ENCODE measurements around the gene HSFX4.
"Not testable (repeated sequence)": the region's sequence is repeated elsewhere in the genome, so short reads cannot be mapped to it uniquely, and the experiment has no call there.

The HSFX4 gene

DNA sequence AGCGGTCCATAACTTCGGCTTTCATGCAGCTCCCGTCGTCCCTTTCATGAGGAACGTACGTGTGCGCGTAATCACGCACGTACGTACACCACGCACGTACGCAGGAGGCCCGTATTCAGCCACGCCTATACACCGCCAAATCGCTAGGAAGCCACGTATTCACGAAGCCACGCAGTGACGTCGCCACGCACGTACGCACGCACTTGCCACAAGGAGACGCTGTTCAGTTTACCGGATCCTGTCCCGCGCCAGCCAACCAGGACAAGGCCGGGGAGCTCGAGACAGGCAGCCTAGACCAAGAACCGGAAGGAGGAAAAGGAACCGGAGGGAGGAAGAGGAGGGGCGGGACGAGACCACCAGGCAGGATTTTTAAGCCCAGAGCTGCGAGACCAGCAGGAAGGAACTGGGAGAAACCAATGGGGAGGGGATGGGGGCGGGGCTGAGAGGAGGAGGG lies 9.1 kb downstream of the HSFX4 start, which contains the start of gene EOLA2:
EOLA2 (minus strand) TSS at position 65 of the 454 bp plus-strand sequence. CDS start 4,617 bp downstream, outside the sequence.
- peak; percentile 95 for DNase-seq

DNA sequence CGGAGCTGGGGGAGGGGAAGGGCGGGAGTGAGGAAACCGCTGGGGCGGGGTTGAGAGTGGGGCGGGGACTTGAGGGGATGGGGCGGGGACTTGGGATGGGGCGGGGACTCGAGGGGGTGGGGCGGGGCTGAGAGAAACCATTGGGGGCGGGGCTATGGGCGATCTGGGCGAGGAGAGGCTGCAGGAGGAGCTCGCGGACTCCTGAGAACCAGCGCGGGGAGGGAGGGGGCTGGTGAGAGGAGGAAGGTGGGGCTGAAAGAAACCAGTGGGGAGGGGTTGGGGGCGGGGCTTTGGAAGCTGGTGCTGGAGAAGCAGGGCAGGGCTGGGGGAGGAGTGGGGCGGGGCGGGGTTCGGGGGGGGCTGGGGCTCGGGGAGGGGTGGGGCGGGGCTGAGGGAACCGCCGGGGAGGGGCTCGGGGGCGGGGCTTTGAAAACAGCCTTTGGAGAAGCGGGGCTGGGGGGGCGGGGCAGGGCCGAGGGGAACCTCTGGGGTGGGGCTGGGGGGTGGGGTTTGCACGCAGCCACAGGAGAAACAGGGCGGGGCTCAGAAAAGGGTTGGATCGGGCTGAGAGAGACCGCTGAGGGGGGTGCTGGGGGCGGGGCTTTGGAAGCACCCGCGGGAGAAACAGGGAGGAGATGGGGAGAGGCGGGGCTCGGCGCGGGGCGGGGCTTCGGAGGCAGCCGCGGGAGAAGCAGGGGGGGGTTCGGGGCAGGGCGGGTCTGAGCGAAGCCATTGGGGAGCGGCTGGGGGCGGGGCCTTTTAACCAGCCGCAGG lies 9.7 kb downstream of the HSFX4 start:
- DNase-seq, result peak; percentile 92

DNA sequence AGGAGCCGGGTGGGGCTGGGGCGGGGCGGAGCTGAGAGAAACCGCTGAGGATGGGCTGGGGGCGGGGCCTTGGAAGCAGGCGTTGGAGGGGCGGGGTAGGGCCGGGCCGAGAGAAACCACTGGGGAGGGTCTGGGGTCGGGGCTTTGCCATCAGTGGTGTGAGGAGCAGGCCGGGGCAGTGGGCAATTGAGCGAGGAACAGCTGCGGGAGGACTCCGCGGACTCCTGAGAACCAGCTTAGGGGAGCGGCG lies 10.2 kb downstream of the HSFX4 start:
- DNase-seq, result no peak

DNA sequence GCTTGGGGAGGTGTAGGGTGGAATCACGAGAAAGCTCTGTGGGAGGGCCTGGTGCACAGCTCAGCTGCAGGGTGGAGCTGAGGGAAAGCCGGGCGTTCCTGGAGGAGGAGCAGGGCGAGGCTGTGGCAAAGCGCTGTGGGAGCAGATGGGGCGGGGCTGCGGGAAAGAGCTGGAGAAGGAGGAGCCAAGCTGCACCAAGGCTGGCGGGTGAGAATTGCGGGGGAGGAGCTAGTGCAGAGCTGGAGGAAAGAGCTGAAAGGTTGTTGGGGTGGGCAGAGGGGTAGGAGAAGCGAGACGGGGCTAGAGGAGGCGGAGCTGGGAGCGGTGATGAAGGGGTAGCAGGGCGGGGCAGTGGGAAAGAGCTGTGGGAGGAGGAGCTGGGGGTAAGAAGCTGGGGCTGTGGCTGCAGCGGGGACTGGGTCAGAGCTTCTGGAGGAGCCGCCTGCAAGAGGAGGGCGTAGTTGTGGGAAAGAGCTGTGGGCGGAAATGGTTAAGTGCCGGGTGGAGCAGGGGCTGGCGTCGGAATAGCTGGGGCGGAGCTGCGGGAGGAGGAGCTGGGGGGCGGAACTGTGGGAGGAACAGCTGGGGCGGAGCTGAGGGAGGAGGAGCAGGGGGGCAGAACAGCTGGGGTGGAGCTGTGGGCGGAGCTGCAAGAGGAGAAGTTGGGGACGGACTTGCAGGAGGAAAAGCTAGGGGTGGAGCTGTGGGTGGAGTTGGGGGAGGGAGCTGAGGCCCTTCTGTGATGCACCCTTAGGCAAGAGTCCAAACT lies 10.7 kb downstream of the HSFX4 start:
- DNase-seq, result peak; percentile 94

DNA sequence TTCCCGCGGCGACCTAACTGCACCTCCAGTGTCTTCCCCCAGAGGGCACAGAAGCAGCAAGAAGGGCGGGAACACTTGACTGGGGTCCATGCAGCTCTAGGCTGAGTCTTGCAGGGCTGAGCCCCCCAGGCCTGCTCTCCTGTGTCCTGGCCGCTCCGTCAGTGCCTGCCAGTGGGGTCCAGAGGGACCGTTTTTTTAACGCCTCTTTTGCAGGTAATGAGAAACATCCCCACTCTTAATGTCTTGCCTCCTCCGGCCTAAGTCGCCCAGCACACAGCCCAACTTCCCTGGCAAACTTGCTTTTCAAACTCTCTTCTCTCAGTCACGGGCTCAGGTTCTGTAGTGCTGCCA lies 11.3 kb downstream of the HSFX4 start:
- not testable (repeated sequence) for DNase-seq

DNA sequence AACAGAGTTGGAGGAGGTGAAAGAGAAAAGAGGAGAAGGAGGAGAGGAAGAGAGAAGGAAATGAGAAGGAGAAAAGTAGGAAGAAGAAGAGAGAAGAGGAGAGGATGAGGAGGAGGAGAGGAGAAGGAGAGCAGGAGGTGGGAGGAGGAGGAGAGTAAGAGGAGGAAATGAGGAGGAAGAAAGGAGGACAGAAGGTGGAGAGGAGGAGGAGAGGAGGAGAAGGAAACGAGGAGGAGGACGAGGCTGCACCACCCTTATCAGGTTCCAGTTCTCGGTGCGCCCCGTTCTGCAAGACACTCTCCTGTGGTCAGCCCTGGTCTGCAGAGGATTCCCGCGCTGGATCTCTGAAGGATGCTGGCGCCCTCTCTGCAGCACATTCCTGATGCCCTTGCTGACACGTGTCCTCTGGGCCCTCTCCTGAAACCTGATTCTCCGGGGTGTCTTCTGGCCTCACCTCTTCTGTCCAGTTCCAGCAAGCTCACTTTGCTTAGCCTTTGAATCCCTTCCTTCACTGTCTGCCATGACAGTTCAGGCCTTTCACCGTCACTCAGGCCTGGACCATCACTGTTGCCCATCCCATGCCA lies 15.8 kb downstream of the HSFX4 start:
- DNase-seq, result not testable (repeated sequence)

DNA sequence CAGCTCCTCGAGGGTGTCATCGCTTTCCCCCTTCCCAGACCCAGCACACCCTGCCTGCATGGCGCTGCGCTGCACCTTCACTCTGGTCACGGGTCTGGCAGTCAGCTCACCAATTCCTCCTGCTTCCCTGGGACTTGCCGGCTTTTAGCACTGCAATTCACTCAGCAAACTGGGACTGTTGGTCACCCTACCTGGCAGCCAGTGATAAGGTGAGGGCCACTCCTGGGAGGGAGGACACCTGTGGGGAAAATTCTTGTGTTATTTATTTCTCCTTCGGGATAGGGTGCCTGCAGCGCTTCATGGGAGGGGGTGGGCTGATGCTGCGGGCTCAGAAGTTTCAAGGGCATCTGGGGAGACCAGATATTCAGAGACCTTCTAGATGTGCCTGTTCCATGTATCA lies 16.4 kb downstream of the HSFX4 start:
- DNase-seq, result not testable (repeated sequence)

DNA sequence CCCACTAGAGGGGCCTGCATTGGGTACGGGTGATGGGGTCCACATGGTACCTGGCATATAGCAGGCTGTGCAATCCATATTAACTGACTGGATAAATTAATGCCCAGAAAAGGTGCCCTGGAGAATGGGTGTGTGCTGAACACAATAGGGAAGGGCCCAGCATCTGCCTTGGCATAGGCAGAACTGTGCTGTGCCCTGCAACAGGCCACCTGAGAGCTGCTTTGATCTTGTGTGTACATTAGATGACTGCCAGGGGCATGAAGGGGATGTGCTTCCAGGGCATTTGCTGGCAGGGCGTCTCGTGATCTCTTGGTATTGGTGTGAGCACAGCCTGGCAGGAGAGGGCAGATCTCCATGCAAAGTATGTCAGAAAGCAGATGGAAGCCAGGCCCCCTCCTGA lies 17.6 kb downstream of the HSFX4 start:
- DNase-seq, result not testable (repeated sequence)

DNA sequence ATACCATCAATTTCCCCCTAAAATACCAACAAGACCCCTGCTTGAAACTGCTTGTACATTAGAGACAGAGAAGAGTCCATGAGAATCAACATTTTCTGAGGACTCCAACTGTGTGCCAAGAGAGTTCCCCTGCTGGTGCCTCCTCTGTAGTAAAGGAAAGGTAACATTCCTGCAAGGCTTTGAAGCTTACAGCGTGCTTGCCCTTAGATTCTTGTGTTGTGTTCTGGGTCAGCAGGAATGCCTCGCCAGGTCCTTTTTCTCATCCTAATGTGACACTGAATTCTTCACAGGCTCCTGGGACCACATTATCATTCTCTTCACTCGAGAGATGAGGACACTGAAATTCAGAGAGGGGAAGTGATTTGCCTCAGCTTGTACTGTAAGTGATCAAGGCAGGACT lies 18.6 kb downstream of the HSFX4 start:
- no peak for DNase-seq

DNA sequence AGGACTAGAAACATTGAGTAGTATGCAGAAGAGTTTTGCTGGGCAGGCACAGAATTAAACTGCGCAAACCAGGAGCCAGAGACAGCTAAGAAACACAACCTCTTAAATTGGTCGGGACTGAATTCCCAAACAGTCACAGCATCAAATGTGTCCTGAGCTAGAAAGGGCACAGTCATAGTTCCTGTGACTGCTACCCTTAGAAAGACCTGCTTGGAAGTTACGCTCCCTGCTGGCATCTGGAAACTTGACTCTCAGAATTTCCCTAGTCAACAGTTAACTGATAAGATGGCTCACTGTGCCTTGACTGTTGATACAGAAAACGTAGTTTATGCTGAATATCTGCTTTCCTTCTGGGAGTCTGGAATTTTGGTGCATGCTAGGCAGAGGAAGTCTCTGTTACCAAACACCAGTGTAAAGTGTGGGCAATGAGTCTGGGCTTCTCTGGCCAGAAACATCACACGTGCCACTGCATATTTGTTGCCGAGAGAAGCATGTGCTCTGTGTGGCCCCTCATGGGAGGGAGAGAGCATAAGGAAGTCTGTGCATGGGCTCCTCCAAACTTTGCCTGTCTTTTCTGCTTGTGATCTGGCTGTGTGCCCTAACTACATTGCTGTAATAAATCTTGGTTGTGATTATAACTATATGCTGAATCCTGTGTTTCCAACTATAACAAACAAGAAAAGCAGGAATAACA lies 20.5 kb downstream of the HSFX4 start:
- DNase-seq, result no peak

DNA sequence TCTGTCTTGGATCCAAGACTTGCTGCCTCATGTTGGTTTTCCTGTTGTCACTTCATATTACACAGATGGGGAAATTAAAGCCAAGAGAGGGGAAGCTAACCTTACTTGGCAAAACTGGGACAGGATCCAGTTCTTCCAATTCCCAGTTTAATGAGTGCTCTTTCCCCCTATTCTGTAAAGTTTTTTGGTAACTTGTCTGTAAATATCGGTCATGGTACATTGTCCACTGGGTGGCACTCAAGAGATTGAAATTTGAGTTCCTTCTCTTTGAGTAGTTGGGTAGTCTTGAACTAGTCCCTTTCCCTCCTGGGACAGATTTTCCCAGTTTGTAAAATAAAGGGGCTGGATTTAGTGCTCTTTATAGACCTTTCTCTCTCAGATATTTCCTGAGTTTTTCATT lies 21.3 kb downstream of the HSFX4 start:
- no peak for DNase-seq

DNA sequence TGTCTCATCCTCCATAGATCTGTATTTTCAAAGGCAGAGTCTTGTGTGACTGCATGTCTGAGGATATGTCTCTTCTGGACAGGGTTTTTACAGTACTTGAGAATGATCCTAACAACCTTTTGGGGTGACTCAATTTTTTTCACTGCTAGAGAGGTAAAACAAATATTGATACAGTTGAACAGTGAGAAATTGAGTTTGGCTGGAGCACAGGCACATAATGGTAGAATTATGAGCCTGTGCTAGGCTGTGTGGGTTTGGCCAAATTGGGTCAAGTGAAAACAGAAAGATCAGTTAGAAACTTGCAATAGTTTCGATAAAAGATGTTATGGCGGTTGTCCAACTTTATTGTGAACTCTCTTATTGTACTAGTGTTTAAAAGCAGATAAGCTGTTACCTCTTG lies 32.2 kb downstream of the HSFX4 start:
- no peak for DNase-seq

DNA sequence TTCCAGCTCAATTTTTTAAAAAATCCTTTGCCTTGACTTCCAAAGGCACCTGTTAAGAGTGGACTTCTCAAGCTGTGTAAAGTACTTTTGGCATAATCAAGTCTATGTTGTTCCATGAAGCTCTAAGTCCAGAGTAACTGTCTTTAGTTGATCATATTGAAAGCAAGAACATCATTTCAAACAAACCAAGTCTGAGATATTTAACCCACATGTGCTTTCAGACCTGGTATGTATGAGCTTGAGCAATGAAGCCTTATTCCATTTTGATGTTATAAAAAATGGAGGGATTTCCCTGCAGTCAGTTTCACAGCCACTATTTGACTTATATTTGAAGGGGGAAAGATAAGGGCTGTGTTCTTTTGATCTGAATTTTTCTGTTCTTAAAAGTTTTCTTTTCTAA lies 32.6 kb downstream of the HSFX4 start:
- no peak for DNase-seq

DNA sequence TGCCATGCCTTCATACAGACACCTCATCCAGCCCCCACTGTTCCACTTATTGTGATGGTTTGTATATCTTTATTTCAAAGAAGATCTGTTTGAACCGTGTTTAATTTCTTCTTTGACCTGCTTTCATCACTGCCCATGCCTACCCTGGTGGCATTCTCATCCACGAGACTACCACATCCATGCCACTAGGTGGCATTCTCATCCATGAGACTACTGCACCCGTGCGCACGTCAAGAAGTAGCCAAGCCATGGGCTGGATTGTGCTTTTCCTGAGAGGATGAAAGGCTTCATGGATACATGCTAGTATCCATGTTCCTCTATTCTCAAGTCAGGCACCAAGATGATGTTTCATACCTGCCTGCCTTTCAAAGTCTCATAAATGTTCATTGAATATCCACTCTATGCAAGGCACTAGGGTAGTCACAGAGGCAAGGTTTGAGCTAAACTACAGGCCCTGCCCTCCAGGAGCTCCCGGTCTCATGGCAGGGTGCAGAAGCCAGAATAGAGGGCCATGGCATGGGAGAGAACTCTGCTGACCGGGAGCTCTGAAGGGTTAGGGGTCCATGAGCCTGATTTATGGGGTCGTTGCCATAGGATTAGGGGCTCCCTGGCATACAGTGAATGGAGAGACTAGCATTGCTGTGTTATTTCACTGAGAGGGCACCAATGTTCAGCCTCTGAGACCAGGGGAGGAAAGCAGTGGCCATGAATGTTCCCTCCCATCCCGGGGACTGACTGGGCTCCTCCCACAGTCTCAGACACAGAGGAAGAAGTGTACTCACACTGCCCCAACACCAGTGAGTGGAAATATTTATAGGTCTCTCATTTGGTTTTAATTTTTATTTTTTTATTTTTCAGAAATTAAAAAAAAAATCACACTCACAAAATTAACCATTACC lies 33.7 kb downstream of the HSFX4 start:
- peak; percentile 5 for DNase-seq

DNA sequence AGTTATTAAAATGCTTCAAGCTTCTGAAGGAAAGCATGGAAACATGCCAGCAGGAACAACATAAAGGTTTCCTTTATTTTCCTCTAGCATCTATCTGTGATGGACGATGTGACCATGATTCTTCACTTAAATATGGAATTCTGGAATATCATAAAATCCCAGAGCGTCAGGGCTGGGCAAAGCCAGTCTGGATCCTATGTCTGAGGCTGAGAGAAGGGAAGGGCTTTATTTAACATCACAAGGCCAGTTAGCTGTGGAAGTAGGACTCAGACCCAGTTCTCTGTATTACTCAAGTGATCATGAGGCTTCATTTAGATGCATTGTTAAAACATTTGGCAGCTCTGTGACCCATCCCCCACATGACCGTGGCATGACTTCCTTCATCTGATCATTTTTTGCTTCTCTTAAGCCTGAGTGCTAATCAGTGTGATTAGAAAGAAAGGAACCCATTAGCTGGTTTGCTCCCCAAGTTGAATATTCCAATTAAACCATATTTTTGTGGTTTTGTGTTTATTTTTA lies 49.8 kb downstream of the HSFX4 start:
- DNase-seq, result no peak
